Measurements from ENCODE around the gene OPN4. TPM values are rescaled to one million over a fixed set of nuclear protein-coding genes. Genes with fewer than 3 reads are reported as not detected.

Gene OPN4
- total and polyA plus RNA-seq, 2 experiments from 2014 or later = not detected

DNA sequence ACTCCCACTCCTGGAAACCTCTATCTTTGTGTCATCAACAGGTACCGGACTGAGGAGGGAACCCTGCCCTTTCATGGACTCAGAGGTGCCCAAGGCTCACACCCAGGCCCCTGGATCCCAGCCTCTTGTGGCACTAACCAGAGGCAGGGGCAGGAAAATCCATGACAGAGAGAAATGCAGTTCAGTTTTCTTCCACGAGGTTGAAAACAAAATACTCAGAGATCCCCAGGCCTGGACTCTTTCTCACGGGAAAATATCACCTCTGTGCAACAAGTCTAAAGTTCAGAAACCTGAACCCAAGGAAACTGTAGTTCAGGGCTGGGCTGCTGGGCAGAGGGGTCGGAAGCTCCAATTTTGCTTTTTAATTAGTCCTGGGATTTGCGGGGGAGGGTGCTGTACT, 21.4 kb upstream of the OPN4 start:
- peak overlapping the region; percentile 92 for H3K4me2 ChIP-seq
- no peaks in the 10 kb centered on the region for H3K27me3 ChIP-seq
- H3K27ac ChIP-seq = no peak overlapping the region
- H3K9me3 ChIP-seq (ENCODE audit: low read depth) = no peaks in the 10 kb centered on the region
- H3K79me2 ChIP-seq = no peaks in the 10 kb centered on the region
- H3K9me2 ChIP-seq (replicated peaks; ENCODE audit: insufficient read depth) = no peaks in the 10 kb centered on the region
- no peaks in the 10 kb centered on the region for H3K36me3 ChIP-seq (replicated peaks; ENCODE audit: insufficient read depth, low read depth)
- TF ChIP-seq, protein P1, sequence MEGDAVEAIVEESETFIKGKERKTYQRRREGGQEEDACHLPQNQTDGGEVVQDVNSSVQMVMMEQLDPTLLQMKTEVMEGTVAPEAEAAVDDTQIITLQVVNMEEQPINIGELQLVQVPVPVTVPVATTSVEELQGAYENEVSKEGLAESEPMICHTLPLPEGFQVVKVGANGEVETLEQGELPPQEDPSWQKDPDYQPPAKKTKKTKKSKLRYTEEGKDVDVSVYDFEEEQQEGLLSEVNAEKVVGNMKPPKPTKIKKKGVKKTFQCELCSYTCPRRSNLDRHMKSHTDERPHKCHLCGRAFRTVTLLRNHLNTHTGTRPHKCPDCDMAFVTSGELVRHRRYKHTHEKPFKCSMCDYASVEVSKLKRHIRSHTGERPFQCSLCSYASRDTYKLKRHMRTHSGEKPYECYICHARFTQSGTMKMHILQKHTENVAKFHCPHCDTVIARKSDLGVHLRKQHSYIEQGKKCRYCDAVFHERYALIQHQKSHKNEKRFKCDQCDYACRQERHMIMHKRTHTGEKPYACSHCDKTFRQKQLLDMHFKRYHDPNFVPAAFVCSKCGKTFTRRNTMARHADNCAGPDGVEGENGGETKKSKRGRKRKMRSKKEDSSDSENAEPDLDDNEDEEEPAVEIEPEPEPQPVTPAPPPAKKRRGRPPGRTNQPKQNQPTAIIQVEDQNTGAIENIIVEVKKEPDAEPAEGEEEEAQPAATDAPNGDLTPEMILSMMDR (IDR thresholded peaks at IDR 0.05; ENCODE audit: poor library complexity) = peak; percentile 8
- TF ChIP-seq EZH2phosphoT487 (IDR thresholded peaks at IDR 0.05; ENCODE audit: low read depth, severe bottlenecking, unreplicated experiment) (no peak), EZH2 (IDR thresholded peaks at IDR 0.05; ENCODE audit: borderline replicate concordance) (no peak)
- H3K4me1 ChIP-seq (ENCODE audit: insufficient read depth) = peaks cover 12% of the 10 kb centered on the region
- H4K20me1 ChIP-seq (ENCODE audit: insufficient read depth, poor library complexity, severe bottlenecking) = no peaks in the 10 kb centered on the region
- no peak overlapping the region for H2AFZ ChIP-seq
- H3K4me3 ChIP-seq = no peak overlapping the region
- WGBS (ENCODE audit: low lambda C conversion rate, missing lambda C conversion rate) = 55% methylated on average over 5 of the region's 5 CpGs
- no peak for DNase-seq (ENCODE audit: low spot score)

DNA sequence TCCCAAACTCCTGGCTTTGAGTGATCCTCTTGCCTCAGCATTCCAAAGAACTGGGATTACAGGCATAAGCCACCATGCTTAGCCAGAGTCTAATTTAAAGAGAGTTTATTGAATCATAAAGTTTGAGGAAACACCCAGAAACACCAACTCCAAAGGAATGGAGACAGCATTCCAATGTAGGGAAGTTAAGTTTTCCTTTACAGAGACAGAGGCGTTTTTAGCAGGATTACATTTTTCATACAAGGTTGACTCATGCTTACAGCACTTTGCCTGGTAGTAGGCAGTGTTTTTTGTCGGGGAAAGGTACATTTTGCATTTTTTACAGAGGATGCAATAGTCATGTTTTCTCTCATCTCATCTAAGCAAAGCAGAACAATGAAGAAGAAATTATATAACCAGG, 18.9 kb upstream of the OPN4 start:
- H4K20me1 ChIP-seq (ENCODE audit: insufficient read depth, poor library complexity, severe bottlenecking) = no peaks in the 10 kb centered on the region
- H3K4me2 ChIP-seq = no peak overlapping the region
- 31% methylated on average over 2 of the region's 2 CpGs for WGBS (ENCODE audit: low lambda C conversion rate, missing lambda C conversion rate)
- no peaks in the 10 kb centered on the region for H3K9me3 ChIP-seq (ENCODE audit: low read depth)
- no peak overlapping the region for H3K4me3 ChIP-seq
- no peaks in the 10 kb centered on the region for H3K9me2 ChIP-seq (replicated peaks; ENCODE audit: insufficient read depth)
- peaks cover 12% of the 10 kb centered on the region for H3K4me1 ChIP-seq (ENCODE audit: insufficient read depth)
- no peak overlapping the region for H3K27ac ChIP-seq
- no peak overlapping the region for H2AFZ ChIP-seq
- no peaks in the 10 kb centered on the region for H3K27me3 ChIP-seq
- TF ChIP-seq EZH2phosphoT487 (IDR thresholded peaks at IDR 0.05; ENCODE audit: low read depth, severe bottlenecking, unreplicated experiment) = no peak
- TF ChIP-seq, protein P1 (IDR thresholded peaks at IDR 0.05; ENCODE audit: poor library complexity) = no peak
- no peak for TF ChIP-seq EZH2 (IDR thresholded peaks at IDR 0.05; ENCODE audit: borderline replicate concordance)
- peak; percentile 47 for DNase-seq (ENCODE audit: low spot score)
- no peaks in the 10 kb centered on the region for H3K36me3 ChIP-seq (replicated peaks; ENCODE audit: insufficient read depth, low read depth)
- H3K79me2 ChIP-seq = no peaks in the 10 kb centered on the region

DNA sequence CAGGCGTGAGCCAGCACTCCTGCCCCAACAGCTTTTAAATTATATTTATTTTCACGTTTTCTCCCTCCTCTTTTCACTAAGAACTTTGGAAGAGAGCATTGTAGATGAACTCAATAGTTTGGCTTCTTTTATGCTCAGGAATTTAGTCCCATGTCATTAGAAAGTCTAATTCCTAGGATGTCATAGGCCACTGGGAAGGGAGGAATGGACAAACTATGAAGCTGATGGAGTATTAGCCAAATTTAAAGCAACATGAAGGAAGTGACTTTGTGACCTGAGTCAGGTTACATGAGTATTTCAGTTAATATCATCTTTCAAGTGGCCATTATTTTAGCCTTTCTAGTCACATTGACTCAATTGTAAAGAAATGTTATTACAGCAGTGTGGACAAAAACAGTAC, 18.0 kb upstream of the OPN4 start:
- no peaks in the 10 kb centered on the region for H3K27me3 ChIP-seq
- no peak overlapping the region for H3K4me2 ChIP-seq
- no peak overlapping the region for H2AFZ ChIP-seq
- no peaks in the 10 kb centered on the region for H4K20me1 ChIP-seq (ENCODE audit: insufficient read depth, poor library complexity, severe bottlenecking)
- 88% methylated on average over 2 of the region's 2 CpGs for WGBS (ENCODE audit: low lambda C conversion rate, missing lambda C conversion rate)
- H3K4me1 ChIP-seq (ENCODE audit: insufficient read depth) = peaks cover 12% of the 10 kb centered on the region
- H3K27ac ChIP-seq = no peak overlapping the region
- no peaks in the 10 kb centered on the region for H3K79me2 ChIP-seq
- no peak for DNase-seq (ENCODE audit: low spot score)
- no peaks in the 10 kb centered on the region for H3K36me3 ChIP-seq (replicated peaks; ENCODE audit: insufficient read depth, low read depth)
- H3K9me2 ChIP-seq (replicated peaks; ENCODE audit: insufficient read depth) = no peaks in the 10 kb centered on the region
- H3K9me3 ChIP-seq (ENCODE audit: low read depth) = no peaks in the 10 kb centered on the region
- H3K4me3 ChIP-seq = no peak overlapping the region
- TF ChIP-seq, protein P1 (IDR thresholded peaks at IDR 0.05; ENCODE audit: poor library complexity) = no peak
- TF ChIP-seq EZH2 (IDR thresholded peaks at IDR 0.05; ENCODE audit: borderline replicate concordance) = no peak
- TF ChIP-seq EZH2phosphoT487 (IDR thresholded peaks at IDR 0.05; ENCODE audit: low read depth, severe bottlenecking, unreplicated experiment) = no peak

DNA sequence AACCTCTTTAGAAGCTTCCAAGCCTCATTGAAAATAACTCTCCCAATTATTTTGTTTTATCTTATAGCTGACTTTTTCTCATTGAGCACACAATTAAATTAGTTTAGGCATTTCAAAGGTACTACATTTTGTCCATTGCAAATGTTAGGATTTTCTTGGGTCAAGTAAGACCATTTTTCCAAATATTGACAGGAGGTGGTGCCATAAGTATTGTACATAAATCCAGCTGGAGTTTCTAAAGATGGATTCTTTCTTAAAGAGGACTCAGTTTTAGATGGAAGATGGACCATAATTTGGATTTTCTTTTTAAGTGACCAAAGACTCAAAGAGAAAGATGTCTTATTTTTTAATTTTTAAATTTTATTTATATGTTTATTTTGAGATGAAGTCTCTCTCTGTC, 12.3 kb upstream of the OPN4 start:
- Histone ChIP-seq H2AFZ (no peak overlapping the region), H4K20me1 (ENCODE audit: insufficient read depth, poor library complexity, severe bottlenecking) (no peaks in the 10 kb centered on the region), H3K9me3 (ENCODE audit: low read depth) (no peaks in the 10 kb centered on the region), H3K4me3 (no peak overlapping the region), H3K79me2 (no peaks in the 10 kb centered on the region), H3K27ac (no peak overlapping the region), H3K4me1 (ENCODE audit: insufficient read depth) (no peaks in the 10 kb centered on the region), H3K9me2 (replicated peaks; ENCODE audit: insufficient read depth) (no peaks in the 10 kb centered on the region), H3K4me2 (no peak overlapping the region), H3K27me3 (no peaks in the 10 kb centered on the region), H3K36me3 (replicated peaks; ENCODE audit: insufficient read depth, low read depth) (no peaks in the 10 kb centered on the region)
- TF ChIP-seq EZH2phosphoT487 (IDR thresholded peaks at IDR 0.05; ENCODE audit: low read depth, severe bottlenecking, unreplicated experiment) (no peak), EZH2 (IDR thresholded peaks at IDR 0.05; ENCODE audit: borderline replicate concordance) (no peak)
- TF ChIP-seq, protein P1 (IDR thresholded peaks at IDR 0.05; ENCODE audit: poor library complexity) = peak; percentile 15
- no peak for DNase-seq (ENCODE audit: low spot score)
